GM12878 (cell line): ENCODE data around the gene ARHGAP44. TPM values are rescaled to one million over a fixed set of nuclear protein-coding genes. Genes with fewer than 3 reads are reported as not detected.

Experiments
- ATAC-seq: fragments of 200-7000 bp; cut with Tn5 transposase; 3 replicates; pipeline ENCODE4 v1.9.1; 2020; ENCODE audit warnings: mild to moderate bottlenecking, moderate library complexity
- BruUV-seq: library from RNA; stranded (reverse); fragments of 400-500 nt; replicated peaks from 2 replicates; lab custom pipeline; 2021; lab: Mats Ljungman, UMichigan
- CTCF ChIA-PET: fragments of 300-600 bp; sonication (Branson Sonifier 250); formaldehyde crosslinking; extraction: SDS; loops from one replicate; lab custom pipeline; 2021; ENCODE audit warnings: inconsistent platforms; lab: Yijun Ruan, JAX
- POLR2A ChIA-PET: fragments of 350-600 bp; formaldehyde crosslinking; extraction: SDS; loops from one replicate; lab custom pipeline; 2021; ENCODE audit warnings: inconsistent platforms; lab: Charles Lee
- RAD21 ChIA-PET: fragments of 300-600 bp; sonication (Branson Sonifier 250); formaldehyde crosslinking; loops from one replicate; lab custom pipeline; 2023; ENCODE audit warnings: antibody characterized with exemption; ENCODE audit not compliant: unreplicated experiment; lab: Charles Lee
- SMC1A ChIA-PET: fragments of 300-600 bp; sonication (Branson Sonifier 250); formaldehyde crosslinking; loops from one replicate; lab custom pipeline; 2023; ENCODE audit not compliant: unreplicated experiment, uncharacterized antibody; lab: Charles Lee
- DNase-seq: peaks from one replicate; pipeline ENCODE4 v3.0.0-alpha.2; 2011; ENCODE audit warnings: low read depth, low spot score
- FAIRE-seq: peaks from 3 replicates; lab custom pipeline; 2011; peaks lifted over from hg19 to GRCh38; lab: Jason Lieb, UNC
- H2AFZ ChIP-seq: 2 replicates; pipeline ENCODE4 v1.6.0; 2011; ENCODE audit warnings: low read depth, low read length, control low read depth; ENCODE audit not compliant: control insufficient read depth
- H3K27ac ChIP-seq: 2 replicates; pipeline ENCODE4 v1.5.1; 2011; ENCODE audit warnings: control low read depth; ENCODE audit not compliant: control insufficient read depth, insufficient read depth
- H3K27me3 ChIP-seq, 2 experiments: replicated peaks in 1 of 2; 2 replicates each; pipeline versions ENCODE4 v1.6.0 to v1.6.1; 2011; ENCODE audit warnings: low read length in 1 of 2; ENCODE audit not compliant: control insufficient read depth in 2 of 2, insufficient read depth in 2 of 2
- H3K36me3 ChIP-seq, 2 experiments: 2 replicates each; pipeline ENCODE4 v1.5.1; 2011; ENCODE audit warnings: low read length in 1 of 2; ENCODE audit not compliant: control insufficient read depth in 2 of 2, insufficient read depth in 2 of 2
- H3K4me1 ChIP-seq: 2 replicates; pipeline ENCODE4 v1.6.1; 2011; ENCODE audit warnings: mild to moderate bottlenecking, low read length, moderate library complexity, mixed read lengths; ENCODE audit not compliant: control insufficient read depth, insufficient read depth
- H3K4me2 ChIP-seq: 2 replicates; pipeline ENCODE4 v1.6.0; 2011; ENCODE audit warnings: control low read depth; ENCODE audit not compliant: control insufficient read depth, insufficient read depth
- H3K4me3 ChIP-seq: fragments of 200-600 bp; sonication (generic); 2 replicates; pipeline ENCODE4 v1.5.1; 2016
- H3K79me2 ChIP-seq: 2 replicates; pipeline ENCODE4 v1.6.0; 2011; ENCODE audit warnings: low read length; ENCODE audit not compliant: control insufficient read depth, insufficient read depth
- H3K9ac ChIP-seq: 2 replicates; pipeline ENCODE4 v1.8.0; 2011; ENCODE audit warnings: low read length, control low read depth, mixed read lengths; ENCODE audit not compliant: control insufficient read depth, insufficient read depth
- H3K9me3 ChIP-seq: replicated peaks from 3 replicates; pipeline ENCODE4 v1.5.1; 2011; ENCODE audit warnings: mild to moderate bottlenecking, low read length; ENCODE audit not compliant: control insufficient read depth, insufficient read depth
- H4K20me1 ChIP-seq: 2 replicates; pipeline ENCODE4 v1.6.0; 2011; ENCODE audit not compliant: control insufficient read depth, insufficient read depth
- ATF2 ChIP-seq: IDR thresholded peaks from 2 replicates; pipeline ENCODE4 v1.6.1; 2012; ENCODE audit warnings: low read length, inconsistent platforms
- BRCA1 ChIP-seq: IDR thresholded peaks from 2 replicates; pipeline ENCODE4 v1.6.1; 2011; ENCODE audit warnings: low read depth, low read length, improper control_type of control experiment
- CHD1 ChIP-seq: IDR thresholded peaks from 2 replicates; pipeline ENCODE4 v1.6.1; 2012; ENCODE audit warnings: low read depth, low read length, improper control_type of control experiment
- HSF1 ChIP-seq: fragments of 150-350 bp; IDR thresholded peaks from 2 replicates; pipeline ENCODE4 v1.6.1; 2014; ENCODE audit warnings: mild to moderate bottlenecking, low read depth, low read length
- STAT1 ChIP-seq: fragments of 450-650 bp; conservative IDR thresholded peaks from 2 replicates; pipeline ENCODE4 v1.6.1; 2014; ENCODE audit warnings: antibody characterized with exemption, mild to moderate bottlenecking
- WGBS: methylation state at CpG from one replicate; pipeline ENCODE4 v1.1.6; 2016; ENCODE audit warnings: low lambda C conversion rate; ENCODE audit not compliant: insufficient replicate concordance, insufficient coverage; ENCODE audit errors: missing lambda C conversion rate; 5-methylcytosine and 5-hydroxymethylcytosine counted together
- in situ Hi-C: fragments of 300-500 bp; cut with MboI; formaldehyde crosslinking; loops from 9 replicates; pipeline ENCODE4 v1.14.3; 2018; ENCODE audit warnings: mixed read lengths
- intact Hi-C: fragments of 100-400 bp; cut with micrococcal nuclease; formaldehyde crosslinking; loops from one replicate; pipeline ENCODE4 v1.14.2; 2022; ENCODE audit not compliant: unreplicated experiment
- polyA plus RNA-seq, 11 experiments: library from polyadenylated mRNA; depleted of rRNA in 4 of 11; unstranded in 6 of 11; stranded (reverse) in 5 of 11; fragments of >200 nt; fragmentation: Nextera tagmentation in 4 of 11; fragmentation: Illumina TruSeq in 1 of 11; extraction: Ambion mirVana in 4 of 11; extraction: Trizol in 1 of 11; gene quantifications; 1 replicate in 1 of 11; 2 replicates in 10 of 11; pipeline versions ENCODE4 v1.2.1 to v1.2.3, GENCODE V29; 2011 to 2016; ENCODE audit warnings: inconsistent platforms in 2 of 11, missing spikeins in 2 of 11, low read depth in 1 of 11
- total RNA-seq, 4 experiments: library from RNA; depleted of rRNA in 3 of 4; stranded (reverse); fragments of >200 nt in 3 of 4; fragmentation: Illumina TruSeq in 1 of 4; extraction: Trizol in 1 of 4; gene quantifications; 2 replicates each; pipeline versions ENCODE4 v1.2.1 to v1.2.3, GENCODE V29; 2013 to 2021

The ARHGAP44 gene
- total and polyA plus RNA-seq, 10 of the 15 experiments (the other 5 are each of a cell fraction or from before 2014, with no cell fraction given): 0.11 to 1.2 (median 0.48) TPM

- no peaks in the 10 kb centered on the region for H3K36me3 ChIP-seq
- no peaks in the 10 kb centered on the region for H3K79me2 ChIP-seq
- no peak for ATAC-seq
- intact Hi-C loops (no loop called here), in situ Hi-C loops (no loop called here)
- no peak overlapping the region for H3K4me2 ChIP-seq
- BruUV-seq: no TSS peak
- H3K4me1 ChIP-seq: no peaks in the 10 kb centered on the region
- FAIRE-seq: no peak
- CTCF ChIA-PET: no interaction called here
- DNase-seq: no peak
- RAD21 ChIA-PET: no interaction called here
- H4K20me1 ChIP-seq: no peaks in the 10 kb centered on the region
- 37% methylated on average over 1 of the region's 1 CpG for WGBS
- POLR2A ChIA-PET: no interaction called here
- TF ChIP-seq ATF2 (no peak), CHD1 (no peak), BRCA1 (no peak), HSF1 (no peak), STAT1 (no peak)
- no peaks in the 10 kb centered on the region for H3K9me3 ChIP-seq
- no peaks in the 10 kb centered on the region for H3K27me3 ChIP-seq
- no peak overlapping the region for H3K27ac ChIP-seq
- H3K4me3 ChIP-seq: no peak overlapping the region
- SMC1A ChIA-PET: no interaction called here
- H3K9ac ChIP-seq: no peak overlapping the region
- H2AFZ ChIP-seq: no peak overlapping the region
Measured at GRCh38 chr17:12927001-12927400, 137.7 kb downstream of the ARHGAP44 start.
